Occipital lobe (tissue), 2 donors: ENCODE results near the gene SYNE2. TPM values are rescaled to one million over a fixed set of nuclear protein-coding genes. Genes with fewer than 3 reads are reported as not detected.

Experiments used
- DNase-seq: peaks from one replicate; lab custom pipeline; 2025; lab: John Stamatoyannopoulos, UW
- total RNA-seq: library from RNA; depleted of rRNA; stranded (reverse); fragments of >200 nt; gene quantifications from one replicate; pipeline ENCODE4 v1.2.3, GENCODE V29; 2014

SYNE2 gene
- total RNA-seq, 1 donor from 2014 or later, result 94.8 TPM

GRCh38 chr14:64215978-64216377 is 363.2 kb downstream of the SYNE2 start:
- no peak for DNase-seq

GRCh38 chr14:64217308-64217707 is 364.5 kb downstream of the SYNE2 start:
- DNase-seq, result no peak

DNA sequence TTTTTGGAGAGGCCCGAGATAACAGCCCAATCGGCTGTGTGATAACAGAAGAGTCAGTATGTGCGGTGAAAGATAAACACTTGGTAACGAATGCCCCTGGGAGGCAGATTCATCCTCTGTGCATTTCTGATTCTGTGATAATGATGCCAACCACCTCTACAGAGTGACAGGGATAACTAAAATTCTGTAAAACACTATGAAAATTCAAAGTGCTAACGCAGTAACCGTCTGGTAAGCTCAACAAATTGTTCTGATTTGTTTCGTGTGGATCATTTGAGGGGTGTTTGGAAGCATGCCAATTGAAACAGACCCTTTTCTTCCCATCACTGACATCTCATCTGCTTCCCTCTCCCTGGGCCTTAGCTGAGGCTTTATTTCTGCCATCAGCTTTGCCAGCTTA is 365.0 kb downstream of the SYNE2 start:
- no peak for DNase-seq

GRCh38 chr14:64218344-64219240 is 365.8 kb downstream of the SYNE2 start:
- DNase-seq, result no peak

DNA sequence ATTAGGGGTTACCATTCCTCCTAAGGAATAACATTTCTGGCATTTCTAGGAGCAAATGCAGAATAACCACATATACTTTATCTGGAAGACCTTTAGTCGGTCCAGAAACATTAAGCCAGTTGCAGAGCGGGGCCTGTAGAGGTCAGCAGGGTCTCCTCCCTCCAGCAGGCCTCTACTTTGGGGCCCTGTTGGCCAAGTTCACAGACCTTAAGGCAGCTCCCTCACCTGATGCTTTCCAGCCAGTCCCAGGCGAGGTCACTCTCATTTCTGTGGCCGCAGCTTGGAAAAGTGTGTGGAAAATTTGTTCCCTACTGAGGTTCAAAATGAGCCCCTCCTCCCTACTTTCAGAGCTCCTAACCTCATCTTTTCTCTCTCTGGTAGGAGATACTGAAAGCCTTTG is 367.3 kb downstream of the SYNE2 start:
- no peak for DNase-seq

- DNase-seq, result peak; percentile 73
These were observed 367.7 kb downstream of the SYNE2 start for GRCh38 chr14:64220466-64220865.

GRCh38 chr14:64221391-64222003 is 368.7 kb downstream of the SYNE2 start:
- DNase-seq, result no peak

DNA sequence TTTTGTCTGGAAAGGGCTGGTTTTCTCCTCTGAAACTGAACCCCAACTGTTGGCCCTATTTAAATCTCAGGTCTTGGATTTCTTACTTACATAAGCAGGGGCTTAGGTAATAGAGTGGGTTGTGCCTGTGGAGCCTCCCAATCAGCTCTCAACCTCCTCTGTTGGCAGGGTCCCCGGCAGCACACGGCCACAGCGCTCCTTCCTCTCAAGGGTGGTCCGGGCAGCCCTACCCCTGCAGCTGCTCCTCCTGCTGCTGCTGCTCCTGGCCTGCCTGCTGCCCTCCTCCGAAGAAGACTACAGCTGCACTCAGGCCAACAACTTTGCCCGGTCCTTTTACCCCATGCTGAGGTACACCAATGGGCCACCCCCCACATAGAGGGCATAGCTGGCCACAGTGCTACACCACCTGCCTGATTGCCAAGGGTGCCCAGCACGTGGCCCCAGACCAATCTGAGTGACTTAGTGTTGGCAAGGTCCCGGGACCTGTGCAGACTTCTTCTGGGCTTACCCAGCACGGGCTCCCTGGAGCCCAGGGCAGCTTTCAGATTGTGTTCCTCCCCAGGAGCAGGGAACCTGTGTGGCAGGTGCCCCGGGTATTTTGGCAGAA is 372.4 kb downstream of the SYNE2 start:
- no peak for DNase-seq

GRCh38 chr14:64227856-64228255 is 375.1 kb downstream of the SYNE2 start:
- DNase-seq, result no peak

GRCh38 chr14:64229489-64229888 is 376.7 kb downstream of the SYNE2 start:
- no peak for DNase-seq

GRCh38 chr14:64232095-64232838 is 379.5 kb downstream of the SYNE2 start:
- no peak for DNase-seq

DNA sequence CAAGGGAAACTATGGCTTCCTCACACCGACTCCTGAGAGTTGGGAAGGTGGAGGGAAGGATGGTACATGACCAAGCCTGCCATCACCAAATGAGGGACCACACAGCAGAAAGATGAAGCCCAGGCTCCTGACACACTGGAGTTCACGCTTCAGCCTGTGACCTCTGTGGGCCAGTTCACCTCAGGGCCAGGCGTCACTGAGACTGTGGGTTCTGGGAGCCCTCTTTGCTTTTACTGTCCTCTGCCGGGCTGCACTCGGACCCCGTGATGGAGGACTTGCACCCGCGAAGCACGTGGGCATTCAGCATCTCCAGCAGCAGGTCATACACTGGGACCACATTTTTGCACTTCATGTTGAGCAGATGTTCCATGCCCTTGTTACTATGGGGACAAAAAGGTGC is 380.1 kb downstream of the SYNE2 start:
- no peak for DNase-seq

GRCh38 chr14:64233531-64234190 is 380.9 kb downstream of the SYNE2 start:
- no peak for DNase-seq

- DNase-seq, result no peak
These were observed 382.3 kb downstream of the SYNE2 start for GRCh38 chr14:64234877-64235651.

GRCh38 chr14:64235652-64236640 is 383.1 kb downstream of the SYNE2 start:
- no peak for DNase-seq

DNA sequence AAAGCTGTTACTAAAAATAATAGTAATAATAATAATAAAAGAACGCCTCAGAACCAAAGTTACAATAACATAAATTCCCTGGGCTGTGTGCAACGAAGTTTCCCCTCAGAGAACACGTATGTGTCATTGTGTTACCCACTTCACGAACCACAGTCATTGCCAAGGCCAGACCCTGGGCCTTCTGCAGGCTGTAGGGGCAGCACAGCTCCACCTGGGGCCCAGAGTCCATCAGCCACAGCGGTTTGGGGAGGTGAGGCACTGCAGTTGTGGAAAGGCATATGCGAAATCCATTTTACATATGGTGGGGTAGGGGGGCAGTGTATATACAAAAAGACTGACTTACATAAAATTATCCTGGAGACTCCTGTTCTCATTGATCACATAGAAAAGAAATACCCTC is 385.2 kb downstream of the SYNE2 start:
- DNase-seq, result no peak

- DNase-seq, result no peak
These were observed 385.8 kb downstream of the SYNE2 start for GRCh38 chr14:64238631-64239030.

GRCh38 chr14:64244279-64244678 is 391.5 kb downstream of the SYNE2 start:
- DNase-seq, result no peak

DNA sequence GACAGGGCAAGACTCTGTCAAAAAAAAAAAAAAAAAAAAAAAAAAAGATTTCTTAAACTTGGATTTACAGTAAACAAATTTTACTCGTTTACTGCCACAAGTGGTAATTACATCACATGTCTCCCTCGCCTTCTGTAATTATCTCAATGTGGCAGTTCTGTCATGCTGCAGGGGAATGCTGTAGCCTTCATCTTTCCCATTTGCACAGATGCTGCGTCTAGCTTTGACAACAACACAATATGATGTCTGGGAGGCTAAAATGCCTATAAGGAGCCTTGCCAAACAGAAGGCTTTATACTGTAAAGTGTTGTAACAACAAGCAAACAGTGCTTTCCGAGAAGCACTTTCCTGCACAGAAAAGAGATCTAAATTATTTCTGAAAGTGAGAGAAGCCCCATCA is 392.7 kb downstream of the SYNE2 start:
- no peak for DNase-seq
